ENCODE measurements around the gene ZC3HAV1L.

DNA sequence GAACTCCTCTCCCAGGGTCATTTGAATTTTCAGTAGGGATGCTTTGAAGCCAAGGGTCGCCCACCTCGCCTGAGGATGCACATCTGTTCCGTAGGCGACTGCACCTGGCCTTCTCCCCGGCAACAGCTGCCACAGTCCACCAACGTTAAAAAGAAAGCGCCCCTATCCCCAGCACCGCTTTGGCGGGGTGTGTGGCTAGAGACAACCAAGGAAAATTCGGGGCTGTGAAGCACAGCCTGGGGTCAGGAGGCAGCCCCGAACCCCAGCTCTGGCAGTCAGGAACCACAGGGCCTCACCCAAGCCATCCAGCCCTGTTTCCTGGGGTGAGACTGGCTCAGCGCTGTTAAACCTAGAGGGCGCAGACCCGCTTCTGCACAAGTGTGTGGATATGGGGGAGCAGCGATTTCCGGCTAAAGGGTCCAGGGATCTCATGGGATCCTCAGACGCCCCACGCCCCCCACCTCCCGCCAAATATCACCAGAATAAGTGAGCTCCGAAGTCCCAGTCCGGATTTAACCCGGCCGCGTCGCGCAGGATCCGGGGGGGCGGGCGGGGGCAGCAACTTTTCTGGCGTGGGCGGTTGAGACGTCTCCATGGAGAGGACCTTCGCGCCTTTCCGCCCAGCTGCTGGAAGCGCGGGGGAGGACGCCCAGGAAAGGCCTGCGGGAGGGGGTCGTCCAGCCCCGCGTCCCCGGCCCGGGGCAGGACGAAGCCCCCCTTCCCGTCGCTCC is 822 bp downstream of the ZC3HAV1L start:
- TF ChIP-seq ELK1 (IDR thresholded peaks at IDR 0.05; ENCODE audit: low read depth, low read length) = no peak
- TF ChIP-seq TAF1 (IDR thresholded peaks at IDR 0.05; ENCODE audit: borderline replicate concordance, low read depth, low read length) = no peak
- no peak for TF ChIP-seq RAD21 (IDR thresholded peaks at IDR 0.05; ENCODE audit: insufficient read depth, low read depth, low read length)
